Activated CD4-positive, alpha-beta T cell treated with anti-CD3 and anti-CD28 coated beads, Interleukin-2, amount 50 U/mL, for 16 hours (primary cell): ENCODE measurements around the gene ACADS.
"Not testable (repeated sequence)": the region's sequence is repeated elsewhere in the genome, so short reads cannot be mapped to it uniquely, and the experiment has no call there.

Source experiments
- DNase-seq: peaks from one replicate; pipeline ENCODE4 v3.0.0-alpha.2; 2020

ACADS gene

DNA sequence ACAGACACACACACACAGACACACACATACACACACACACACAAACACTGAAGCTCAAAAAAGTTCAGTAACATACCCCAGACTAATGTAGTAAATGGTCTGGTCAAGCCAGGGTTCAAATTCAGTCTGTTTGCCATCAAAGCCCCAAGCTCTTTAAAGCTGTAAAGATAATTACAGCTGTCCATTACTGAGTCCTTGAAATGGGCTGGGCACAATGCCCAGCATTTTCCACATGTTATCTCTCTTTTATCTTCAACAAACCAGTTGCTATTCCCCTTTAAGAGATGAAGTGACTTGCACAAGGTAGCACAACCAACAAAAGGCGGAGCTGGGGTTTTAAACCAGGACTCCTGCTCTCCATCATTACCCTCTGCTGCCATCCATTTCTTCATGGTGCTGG is 23.0 kb upstream of the ACADS start:
- no peak for DNase-seq

DNA sequence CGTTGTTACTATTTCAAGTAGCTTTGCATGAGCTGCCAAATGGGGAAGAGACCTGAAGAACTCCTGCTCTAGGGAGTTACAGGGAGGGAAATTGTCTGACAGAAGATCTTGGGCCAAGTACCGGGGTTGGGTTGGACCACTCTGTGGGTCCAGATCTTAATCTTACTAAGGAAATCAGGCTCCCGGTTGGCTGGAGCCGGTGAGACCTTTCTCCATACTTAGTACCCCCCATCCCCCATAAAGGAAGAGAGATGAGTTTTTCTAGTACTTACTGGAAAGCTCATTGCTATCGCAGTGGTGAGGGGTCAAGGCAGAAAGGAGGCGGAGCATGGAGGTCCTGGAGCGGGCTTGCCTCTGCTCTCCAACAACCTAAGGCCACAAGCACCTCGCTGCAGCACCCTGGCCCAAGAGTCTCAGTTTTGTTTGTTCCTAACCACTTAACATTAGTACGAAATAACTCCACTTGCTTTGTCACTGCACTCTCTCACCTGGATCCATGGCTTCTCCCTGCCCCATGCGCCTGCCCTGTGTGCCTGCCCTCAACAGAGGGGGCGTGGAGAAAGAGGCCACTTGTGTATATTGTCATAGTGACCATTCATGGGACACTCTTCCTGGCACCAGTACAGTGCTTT is 22.2 kb upstream of the ACADS start:
- DNase-seq: no peak

GRCh38 chr12:120705618-120706017 is 20.0 kb upstream of the ACADS start:
- DNase-seq: no peak

- no peak for DNase-seq
Measured at GRCh38 chr12:120706029-120706428, 19.6 kb upstream of the ACADS start.

- no peak for DNase-seq
Measured at GRCh38 chr12:120708651-120709050, 17.0 kb upstream of the ACADS start.

DNA sequence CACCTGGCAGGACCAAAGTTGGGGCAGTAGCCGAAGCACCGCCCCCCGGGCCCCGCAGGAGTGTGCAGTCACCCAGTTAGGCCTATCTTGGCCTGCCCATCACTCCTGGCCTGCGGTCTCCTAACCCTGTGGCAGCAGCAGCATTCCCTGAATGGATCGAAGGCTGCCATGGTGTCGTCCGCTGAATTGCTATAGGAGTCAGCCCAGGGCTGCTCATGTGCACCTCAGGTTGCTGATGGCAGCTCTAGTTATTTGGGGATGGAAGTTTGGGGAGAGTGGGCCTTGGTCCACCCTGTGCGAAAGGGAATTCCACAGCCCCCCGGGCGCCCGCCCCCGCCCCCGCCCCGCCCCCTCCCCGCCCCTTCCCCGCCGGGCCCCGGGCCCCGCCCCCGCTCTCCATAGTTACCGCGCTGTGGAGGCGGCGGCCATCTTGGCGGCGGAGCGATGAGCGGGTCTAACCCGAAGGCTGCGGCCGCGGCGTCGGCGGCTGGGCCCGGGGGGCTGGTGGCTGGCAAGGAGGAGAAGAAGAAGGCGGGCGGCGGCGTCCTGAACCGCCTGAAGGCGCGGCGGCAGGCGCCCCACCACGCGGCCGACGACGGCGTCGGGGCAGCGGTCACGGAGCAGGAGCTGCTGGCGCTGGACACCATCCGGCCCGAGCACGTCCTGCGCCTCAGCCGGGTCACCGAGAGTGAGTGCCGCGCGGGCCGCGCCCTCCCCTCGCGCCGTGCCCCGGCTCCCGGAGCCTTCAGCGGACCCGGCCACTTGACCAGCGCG is 15.4 kb upstream of the ACADS start, which contains the start of gene UNC119B:
Gene UNC119B (plus strand): TSS at position 428 of the 774 bp plus-strand sequence. CDS start 17 bp downstream, at position 445.
- DNase-seq: peak; percentile 69

DNA sequence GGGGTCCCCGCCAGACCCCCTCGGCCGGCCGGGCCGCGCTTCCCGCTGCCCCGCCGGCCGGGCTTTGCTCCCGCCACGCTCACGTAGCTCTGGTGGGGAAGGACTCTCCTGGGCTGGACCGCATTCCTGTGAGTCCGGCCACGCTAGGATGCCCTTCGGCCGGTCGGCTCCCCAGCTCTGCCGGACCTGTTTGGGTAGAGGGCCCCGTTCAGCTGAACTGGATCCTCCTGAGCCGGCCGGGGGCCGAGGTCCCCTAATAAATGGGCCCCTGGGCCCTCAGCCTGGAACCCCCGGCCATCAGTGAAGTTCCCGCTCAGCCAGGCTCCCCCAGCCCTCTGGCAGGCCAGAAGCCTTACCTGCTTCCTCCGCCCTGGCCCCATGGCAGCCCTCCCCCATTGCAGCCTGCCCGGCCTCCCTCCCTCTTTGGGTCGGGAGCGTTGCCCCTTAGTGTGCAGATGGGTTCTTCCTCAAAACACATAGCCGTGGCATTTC is 14.8 kb upstream of the ACADS start:
- peak; percentile 35 for DNase-seq

GRCh38 chr12:120711411-120711810 is 14.2 kb upstream of the ACADS start:
- no peak for DNase-seq

DNA sequence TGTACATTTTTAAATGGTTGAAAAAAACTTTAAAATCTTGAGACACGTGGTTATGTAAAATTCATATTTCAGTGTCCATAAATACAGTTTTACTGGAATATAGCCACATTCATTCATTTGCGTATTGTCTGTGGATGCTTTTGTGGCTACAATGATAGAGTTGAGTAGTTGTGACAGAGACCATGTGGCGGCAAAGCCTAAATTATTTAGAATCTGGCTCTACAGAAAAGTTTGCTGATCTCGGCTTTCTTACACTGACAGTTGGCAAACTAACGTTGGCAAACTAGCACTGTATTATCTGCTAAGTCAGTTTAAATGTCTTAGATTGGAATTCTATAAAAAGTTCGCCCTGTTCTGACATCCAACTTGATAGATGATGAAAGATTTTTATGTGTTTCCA is 13.0 kb upstream of the ACADS start:
- no peak for DNase-seq

DNA sequence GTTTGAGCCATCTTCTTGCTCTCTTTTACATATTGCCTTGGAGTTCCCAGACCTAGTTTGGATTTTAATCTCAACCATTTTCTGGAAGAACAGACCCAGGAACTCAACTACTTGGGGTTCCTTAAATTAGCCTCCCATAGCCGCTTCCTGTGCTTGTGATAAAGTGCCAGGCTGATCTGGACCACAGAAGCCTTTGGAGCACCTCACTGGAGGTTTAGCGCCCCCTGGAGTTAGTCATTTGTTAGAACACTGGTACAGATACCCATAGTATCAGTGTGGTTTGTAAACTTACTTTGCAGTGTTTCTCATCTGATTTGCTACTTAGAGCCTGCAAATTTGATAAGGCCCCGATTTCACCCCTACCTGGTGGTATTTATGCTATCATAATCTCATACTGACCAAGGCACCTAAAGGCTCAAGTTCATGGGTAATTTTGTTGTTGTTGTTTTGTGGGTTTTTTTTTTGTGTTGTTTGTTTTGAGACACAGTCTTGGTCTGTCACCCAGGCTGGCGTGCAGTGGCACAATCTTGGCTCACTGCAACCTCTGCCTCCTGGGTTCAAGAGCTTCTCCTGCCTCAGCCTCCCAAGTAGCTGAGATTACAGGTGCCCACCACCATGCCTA is 11.7 kb upstream of the ACADS start:
- DNase-seq: peak; percentile 89

DNA sequence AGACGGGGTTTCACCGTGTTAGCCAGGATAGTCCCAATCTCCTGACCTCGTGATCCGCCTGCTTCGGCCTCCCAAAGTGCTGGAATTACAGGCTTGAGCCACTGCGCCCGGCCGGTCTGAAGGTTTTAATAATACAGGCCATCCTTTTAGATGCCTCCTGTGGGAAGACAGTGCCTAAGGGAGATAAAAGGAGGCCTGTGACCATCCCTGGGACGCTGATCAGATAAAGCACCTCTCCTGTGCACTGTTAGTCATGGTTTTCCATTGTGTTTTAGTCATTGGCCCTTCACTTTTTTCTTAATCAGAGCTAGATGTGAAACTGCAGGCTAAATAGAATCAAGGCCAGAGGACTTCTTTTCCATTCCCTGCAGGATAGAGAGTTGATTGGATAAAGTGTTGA is 7.6 kb upstream of the ACADS start:
- DNase-seq: no peak

- DNase-seq: no peak
Measured at GRCh38 chr12:120719072-120719471, 6.6 kb upstream of the ACADS start.

DNA sequence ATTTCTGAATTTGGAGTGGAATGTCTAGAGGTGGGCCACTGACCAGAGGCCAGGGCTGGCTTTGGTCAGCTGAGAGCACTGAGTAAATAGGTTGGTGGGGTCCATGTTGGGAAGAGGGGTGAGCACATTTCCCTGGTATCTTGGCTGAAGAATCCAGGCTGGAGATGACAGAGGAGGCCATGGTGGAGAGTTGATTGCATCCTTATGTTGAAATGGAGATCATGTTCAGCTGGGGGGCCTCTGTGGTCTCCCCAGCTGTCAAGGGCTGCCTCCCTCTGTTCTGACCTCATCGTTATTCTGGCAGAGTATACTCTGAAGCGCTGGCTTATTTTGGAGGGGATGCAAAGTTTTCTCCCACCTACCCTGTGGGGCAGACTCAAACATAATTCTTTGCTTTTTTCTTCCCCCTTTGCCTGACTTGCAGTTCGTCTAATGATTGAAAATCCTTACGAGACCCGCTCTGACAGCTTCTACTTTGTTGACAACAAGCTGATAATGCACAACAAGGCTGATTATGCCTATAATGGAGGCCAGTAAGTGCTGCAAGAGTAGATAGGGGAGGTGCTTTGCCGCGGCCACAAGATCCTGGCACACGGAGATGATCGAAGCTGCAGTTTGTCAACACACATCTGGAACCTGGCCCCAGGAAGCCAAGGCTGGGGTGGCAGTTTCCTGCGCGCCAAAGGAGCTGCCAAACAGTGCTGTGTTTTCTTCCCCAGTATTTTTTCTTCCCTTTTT is 6.0 kb upstream of the ACADS start:
- no peak for DNase-seq

- DNase-seq: no peak
Measured at GRCh38 chr12:120720234-120720986, 5.2 kb upstream of the ACADS start.

DNA sequence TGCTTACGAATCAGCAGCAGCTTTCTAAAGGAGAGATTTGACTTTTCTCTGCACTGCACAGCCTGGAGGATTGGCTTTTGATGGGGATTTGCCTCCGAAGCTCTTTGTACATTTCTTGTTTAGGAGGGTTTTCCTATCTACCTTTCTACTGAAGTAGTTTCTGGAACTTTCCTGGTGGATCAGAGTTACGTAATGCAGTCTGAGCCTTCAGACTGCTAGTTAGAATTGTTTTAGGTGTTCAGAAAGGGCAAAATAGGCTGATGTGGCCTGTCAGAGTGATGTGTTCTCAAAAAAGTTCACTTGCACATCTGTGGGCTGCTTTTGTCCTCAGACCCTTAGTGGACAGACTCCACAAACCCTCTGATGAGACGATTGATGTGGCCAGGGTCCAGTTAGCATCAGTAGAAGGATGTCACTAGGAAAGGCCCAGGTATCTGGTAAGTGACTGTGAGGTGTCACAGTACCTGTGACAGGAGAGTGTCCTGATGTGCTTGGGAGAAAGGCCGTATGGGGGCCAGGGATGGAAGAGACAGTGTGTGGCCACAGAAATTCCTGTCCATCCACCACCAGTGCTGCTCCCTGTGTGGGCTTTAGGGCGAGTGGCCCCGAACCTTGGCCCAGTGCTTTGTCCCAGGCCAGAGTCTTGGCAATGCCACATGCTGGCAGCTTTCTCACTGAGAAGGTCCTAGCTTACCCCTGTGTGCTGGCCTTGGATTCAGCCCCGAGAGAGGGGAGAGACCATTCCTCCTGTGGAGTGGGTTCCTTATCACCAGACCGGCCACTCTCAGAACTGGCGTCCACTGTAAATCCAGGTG is 4.4 kb upstream of the ACADS start:
- DNase-seq: no peak

- no peak for DNase-seq
Measured at GRCh38 chr12:120721866-120722265, 3.8 kb upstream of the ACADS start.

DNA sequence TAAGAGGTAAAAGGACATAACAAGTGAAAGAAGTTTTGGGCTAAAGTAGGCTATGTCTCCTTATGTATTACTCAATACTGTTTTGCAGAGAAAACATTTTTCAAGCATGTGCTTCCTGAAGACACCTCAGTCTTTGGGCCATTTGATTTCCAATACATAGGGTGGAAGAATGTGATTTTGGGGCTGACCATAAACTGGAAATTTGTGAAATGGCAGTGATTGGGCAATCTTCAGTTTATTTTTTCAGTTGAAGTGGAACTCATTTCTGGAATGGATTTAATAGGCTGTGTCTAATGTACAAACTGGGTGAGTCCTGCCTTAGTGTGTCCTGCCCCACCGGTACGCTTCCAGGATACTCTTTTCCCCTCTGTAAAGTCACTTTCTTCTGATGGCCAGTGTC is 2.8 kb upstream of the ACADS start:
- DNase-seq: no peak

DNA sequence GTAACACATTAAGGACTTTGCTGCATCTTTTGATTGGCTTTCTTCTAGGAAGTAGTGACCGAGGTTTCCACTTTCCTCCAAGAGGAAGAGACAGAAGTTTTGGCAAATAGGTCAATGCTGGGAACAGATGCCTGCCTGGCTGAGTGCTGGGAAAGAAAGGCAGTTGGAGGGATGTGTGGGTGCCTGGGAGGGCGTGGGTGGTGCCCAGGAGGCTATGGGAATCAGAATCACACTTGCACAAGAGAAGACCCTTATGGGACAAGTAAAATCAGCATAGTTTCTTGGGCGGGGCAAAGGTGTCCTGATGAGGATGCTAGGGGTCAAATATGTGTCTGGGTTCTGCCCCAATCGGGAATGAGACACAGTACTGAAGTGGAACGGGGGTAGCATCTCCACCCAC is 906 bp upstream of the ACADS start:
- DNase-seq: no peak

- DNase-seq: no peak
Measured at GRCh38 chr12:120725151-120725658, 421 bp upstream of the ACADS start.

- DNase-seq: no peak
Measured at GRCh38 chr12:120726510-120726793, 826 bp downstream of the ACADS start.

GRCh38 chr12:120726961-120727360 is 1.3 kb downstream of the ACADS start:
- no peak for DNase-seq

DNA sequence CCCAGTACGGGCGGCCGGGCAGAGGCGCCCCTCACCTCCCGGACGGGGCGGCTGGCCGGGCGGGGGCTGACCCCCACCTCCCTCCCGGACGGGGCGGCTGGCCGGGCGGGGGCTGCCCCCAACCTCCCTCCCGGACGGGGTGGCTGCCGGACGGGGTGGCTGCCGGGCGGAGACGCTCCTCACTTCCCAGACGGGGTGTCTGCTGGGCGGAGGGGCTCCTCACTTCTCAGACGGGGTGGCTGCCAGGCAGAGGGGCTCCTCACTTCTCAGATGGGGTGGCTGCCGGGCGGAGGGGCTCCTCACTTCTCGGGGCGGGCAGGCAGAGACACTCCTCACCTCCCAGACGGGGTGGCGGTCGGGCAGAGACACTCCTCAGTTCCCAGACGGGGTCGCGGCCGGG is 6.6 kb downstream of the ACADS start:
- DNase-seq: not testable (repeated sequence)
